ENCODE results near the gene NTHL1.

NTHL1 gene

DNA sequence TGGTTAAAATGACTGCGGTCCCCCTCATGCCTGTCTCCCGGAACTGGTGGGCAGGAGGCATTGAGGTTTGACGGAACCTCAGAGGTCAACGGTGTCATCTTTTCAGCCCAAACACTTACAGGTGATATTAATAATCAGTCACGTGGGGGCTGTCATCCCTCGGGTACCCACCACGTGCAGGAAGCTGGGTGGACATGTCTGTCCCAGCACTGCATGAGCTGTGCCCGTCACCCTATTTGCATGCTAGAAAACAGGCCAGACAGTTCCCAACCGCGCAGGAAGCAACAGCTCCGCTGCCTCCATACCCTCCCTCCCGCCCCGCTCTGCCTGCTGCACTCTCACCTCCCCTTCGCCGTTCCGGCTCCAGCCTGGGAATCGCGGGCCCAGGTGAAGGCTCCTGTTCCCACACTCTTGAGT lies 56.5 kb downstream of the NTHL1 start:
- DNase-seq = no peak

GRCh38 chr16:1990351-1991134 lies 57.1 kb downstream of the NTHL1 start:
- DNase-seq = no peak

DNA sequence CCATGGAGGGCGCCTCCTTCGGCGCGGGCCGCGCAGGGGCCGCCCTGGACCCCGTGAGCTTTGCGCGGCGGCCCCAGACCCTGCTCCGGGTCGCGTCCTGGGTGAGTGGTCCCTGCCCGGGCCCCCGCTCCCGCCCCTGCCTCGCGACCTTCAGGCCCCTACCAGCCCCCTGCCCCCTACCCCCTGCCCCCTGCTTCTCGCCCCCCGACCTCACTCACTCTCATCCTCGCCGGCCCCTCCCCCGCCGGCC lies 57.6 kb downstream of the NTHL1 start:
- no peak for DNase-seq
